ENCODE results near the gene ZNF160.
A peak's percentile ranks its signal among the peaks of the same experiment; 100 is the strongest.
"Not testable (repeated sequence)": the region's sequence is repeated elsewhere in the genome, so short reads cannot be mapped to it uniquely, and the experiment has no call there.

The ZNF160 gene

GRCh38 chr19:53103234-53104203, at the start of gene ZNF160:
TSS of gene ZNF160 (minus strand) at chr19:53103422. CDS start at chr19:53086276, 17,146 bp downstream.
- DNase-seq (ENCODE audit: low read depth in 2 of 2): peak; percentile 99

- no peak for DNase-seq (ENCODE audit: low read depth in 2 of 2)
Observed at GRCh38 chr19:53147645-53148044, 44.4 kb upstream of the ZNF160 start.

DNA sequence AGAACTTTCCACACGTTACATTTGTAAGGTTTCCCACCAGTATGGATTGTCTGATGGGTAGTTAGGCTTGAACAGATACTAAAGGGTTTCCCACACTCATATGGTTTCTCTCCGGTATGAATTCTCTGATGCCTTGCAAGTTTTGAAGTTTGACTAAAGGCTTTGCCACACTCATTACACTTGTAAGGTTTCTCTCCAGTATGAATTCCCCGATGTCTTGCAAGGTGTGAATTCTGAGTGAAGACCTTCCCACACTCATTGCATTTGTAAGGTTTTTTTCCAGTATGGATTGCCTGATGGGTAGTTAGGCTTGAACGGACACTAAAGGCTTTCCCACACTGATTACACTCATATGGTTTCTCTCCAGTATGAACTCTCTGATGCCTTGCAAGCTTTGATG, 37.1 kb upstream of the ZNF160 start:
- DNase-seq (ENCODE audit: low read depth in 2 of 2): no peak

DNA sequence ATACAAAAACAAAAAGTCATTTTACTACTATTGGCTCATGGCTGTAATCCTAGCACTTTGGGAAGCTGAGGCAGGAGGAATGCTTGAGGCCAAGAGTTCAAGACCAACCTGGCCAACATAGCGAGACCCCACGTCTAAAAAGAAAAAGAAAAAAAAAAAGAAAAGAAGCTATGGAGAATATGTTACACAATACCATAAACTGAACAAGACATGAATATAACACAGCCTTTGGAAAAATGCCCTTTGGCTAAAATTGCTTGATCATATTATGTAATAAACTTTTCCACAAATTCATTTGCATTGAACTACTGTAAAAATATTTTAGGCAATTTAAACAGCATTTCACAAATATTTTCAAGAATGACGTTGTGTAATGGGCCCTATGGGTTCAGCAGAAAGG, 33.2 kb upstream of the ZNF160 start:
- no peak for DNase-seq (ENCODE audit: low read depth in 2 of 2)

DNA sequence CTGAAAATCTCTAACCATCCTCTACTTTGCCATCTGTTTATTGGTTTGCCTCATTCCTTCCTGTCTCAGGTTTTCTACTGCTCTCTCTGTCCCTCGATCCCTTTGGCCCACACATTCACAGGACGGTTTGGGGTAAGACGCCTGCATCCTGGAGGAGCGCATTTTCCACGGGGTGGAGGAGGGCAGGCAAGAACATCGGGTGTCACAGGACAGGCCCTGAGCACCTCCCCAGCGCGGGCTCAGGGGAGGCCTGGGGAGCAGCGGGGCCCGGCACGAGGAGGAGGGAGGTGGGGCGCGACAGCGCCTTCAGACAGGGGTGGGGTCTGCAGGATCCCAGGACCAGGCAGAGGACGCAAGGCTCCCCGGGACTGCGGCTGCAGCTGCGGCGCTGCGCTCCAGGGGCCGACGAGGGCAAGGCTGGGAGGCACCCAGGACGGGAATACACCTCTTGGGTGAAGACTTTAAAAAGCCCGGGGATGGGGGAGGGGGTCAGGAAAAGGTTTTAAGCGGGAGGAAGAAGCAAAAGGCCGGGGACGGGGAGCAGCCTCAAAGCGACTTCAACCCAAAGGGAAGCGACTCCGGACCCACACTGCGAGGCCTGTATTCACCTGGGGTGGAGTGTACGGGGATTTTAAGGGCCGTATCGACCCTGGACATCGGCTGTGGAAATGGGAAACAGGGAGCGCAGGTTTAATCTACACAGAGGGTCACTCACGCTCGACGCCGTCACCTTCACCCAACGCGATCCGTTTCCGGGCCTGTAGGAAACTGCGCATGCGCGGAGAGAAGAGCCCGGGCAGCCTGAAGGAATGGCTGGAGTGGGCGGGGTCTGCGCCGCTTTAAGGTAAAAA, 29.1 kb upstream of the ZNF160 start, which contains the start of gene ZNF415:
TSS of gene ZNF415 (minus strand) at position 770 of the 851 bp plus-strand sequence. CDS start 10,234 bp downstream, outside the sequence.
- DNase-seq (ENCODE audit: low read depth in 2 of 2): peak; percentile 6 to 22

DNA sequence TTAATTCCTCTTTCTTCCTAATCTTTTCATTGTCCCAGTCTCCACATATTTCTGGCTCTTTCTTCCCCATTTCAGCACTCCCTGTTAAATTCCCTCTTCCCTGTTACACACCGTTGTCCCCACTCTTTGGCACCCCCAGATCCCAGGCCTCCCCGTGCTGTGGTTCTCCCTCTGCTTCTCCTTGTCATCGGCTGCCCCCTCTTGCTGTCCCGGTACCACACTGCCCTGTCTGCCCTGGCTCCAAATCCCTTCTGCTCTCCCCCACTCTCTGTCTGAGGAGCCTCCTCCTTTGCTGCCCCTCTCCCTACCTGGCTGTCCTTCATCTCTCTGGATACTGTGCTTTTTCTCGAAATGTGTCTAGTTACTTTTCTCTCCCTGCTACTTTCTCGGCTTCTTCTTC, 28.5 kb upstream of the ZNF160 start:
- DNase-seq (ENCODE audit: low read depth in 2 of 2): no peak

DNA sequence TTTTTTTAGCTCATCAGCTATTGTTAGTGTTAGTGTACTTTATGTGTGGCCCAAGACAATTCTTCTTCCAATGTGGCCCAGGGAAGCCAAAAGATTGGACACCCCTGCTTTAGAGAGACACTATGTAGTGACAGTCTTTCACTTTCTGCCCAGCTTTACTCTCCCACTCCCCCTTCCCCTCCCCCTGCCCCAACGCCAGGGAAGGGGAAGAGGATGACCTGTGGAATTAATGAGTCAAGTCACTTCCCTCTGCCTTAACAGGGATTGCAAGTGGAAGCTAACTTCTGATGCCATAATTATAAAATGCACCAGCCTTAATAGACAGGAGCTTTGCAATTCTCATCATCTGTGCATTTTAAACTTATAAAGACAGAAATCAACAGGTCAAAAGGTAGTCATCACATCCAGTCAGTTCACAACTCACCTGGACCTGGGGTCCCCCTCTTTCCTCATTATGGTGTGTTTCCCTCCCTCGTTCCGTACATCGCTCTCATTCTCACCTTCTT, 27.9 kb upstream of the ZNF160 start:
- no peak for DNase-seq (ENCODE audit: low read depth in 2 of 2)

DNA sequence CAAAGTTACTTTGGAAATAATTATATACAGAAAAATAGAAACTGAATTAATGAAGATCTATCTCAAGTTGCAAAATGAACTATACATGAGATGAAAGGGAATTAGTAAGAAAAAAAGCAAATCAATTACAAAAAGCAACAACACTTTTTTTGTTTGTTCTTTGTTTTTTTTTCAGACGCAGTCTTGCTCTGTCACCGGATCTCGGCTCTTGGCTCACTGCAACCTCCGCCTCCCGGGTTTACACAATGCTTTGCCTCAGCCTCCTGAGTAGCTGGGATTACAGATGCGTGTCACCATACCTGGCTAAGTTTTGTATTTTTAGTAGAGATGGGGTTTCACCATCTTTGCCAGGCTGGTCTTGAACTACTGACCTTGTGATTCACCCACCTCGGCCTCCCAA, 27.3 kb upstream of the ZNF160 start:
- no peak for DNase-seq (ENCODE audit: low read depth in 2 of 2)

DNA sequence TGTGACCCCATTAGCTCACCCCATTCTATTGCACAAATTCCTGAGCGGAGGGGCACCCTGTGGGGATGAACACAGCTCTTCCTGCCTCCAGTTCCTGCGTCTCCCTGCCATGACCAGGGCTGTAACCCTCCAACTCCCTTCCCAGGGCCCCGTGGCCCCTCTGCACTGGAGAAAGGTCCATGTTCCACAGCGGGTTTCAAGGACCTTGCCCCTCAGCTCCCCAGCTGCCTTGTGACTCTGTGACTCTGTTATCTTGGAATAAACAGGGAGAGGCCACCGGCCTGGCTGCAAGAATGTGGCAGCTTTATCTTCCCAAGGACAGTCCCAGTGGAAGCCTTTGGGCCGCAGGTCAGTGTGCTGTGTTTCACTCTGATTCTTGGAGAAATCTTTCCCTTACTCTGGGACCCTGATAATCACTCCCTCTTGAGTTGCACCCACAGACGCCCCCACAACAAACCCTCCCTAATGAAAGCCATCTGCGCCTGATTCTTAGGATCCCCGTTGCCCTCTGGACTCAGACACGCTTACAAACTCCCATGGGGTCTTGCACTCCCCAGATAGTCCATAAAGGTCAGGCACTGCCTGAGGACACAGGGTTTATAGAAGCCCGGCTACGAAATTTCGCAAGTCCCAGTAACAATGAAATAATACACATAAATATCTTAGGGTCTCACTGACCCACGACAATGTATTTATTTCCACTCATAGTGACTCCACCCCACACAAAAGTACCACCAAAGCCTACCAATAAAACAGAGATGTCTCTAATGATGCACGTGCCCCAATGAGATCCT, 23.7 kb upstream of the ZNF160 start:
- DNase-seq (ENCODE audit: low read depth in 2 of 2): not testable (repeated sequence)

GRCh38 chr19:53123400-53123799, 20.2 kb upstream of the ZNF160 start:
- no peak for DNase-seq (ENCODE audit: low read depth in 2 of 2)

DNA sequence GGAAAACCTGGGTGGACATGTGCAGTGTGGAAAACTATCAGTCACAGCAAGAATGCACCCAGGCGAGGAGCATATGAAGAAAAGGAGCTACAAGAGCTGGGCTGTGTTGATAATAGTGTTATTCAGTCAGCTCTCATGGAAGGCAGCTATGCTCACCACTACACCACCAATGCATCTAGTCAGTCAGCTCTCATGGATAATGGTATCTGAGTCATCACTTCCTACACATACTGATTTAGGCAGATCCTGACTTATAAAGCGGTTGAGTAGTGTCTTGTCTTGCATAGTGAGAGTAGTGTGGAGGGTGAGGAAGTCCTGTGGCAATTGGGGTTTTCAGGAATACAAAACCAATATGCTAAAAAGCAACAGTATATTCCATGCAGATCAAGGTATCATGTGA, 9.1 kb upstream of the ZNF160 start:
- DNase-seq (ENCODE audit: low read depth in 2 of 2): no peak

DNA sequence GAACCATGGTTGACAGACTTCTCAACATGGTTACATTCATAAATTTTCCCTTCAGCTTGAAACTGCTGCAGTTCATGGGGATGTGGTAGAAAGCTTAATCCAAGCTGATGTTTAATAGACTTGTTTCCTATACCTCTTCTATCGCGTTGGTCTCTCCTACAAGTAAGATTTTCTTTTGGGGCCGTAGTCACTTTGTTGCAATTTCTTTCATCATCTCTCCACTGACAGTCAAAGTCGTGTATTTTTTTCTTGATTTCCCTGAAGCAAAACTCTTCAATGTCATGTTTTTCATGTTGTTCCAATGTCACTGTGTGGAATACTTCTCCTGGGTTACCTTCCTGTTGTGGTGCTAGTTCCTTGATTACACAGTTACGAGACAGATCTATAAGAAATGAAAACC, 6.3 kb upstream of the ZNF160 start:
- no peak for DNase-seq (ENCODE audit: low read depth in 2 of 2)

GRCh38 chr19:53102756-53103233, 427 bp downstream of the ZNF160 start:
- DNase-seq (ENCODE audit: low read depth in 2 of 2): peak; percentile 5 to 23

DNA sequence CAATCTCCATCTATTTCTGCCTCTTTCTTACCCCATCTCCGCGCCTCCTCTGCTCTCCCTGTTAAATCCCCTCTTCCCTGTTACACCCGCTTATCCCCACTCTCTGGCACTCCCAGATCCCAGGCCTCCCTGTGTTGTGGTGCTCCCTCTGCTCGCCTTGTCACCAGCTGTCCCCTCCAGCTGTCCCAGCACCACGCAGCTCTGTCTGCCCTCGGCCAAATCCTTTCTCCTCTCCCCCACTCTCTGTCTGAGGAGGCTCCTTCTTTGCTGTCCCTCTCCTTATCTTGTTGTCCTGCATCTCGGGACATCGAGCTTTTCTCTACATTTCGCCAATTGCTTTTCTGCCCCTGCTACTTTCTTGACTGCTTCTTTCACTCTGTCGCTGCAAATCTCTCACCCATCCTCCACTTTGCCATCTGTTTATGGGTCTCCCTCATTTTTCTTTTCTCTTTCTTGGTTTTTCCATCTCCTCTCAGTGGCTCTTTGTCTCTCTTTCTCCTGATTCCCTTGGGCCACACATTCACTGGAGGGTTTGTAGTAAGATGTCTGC, 941 bp downstream of the ZNF160 start:
- no peak for DNase-seq (ENCODE audit: low read depth in 2 of 2)

- DNase-seq (ENCODE audit: low read depth in 2 of 2): no peak
Observed at GRCh38 chr19:53101518-53101917, 1.7 kb downstream of the ZNF160 start.

GRCh38 chr19:53098570-53098969, 4.7 kb downstream of the ZNF160 start:
- not testable (repeated sequence) for DNase-seq (ENCODE audit: low read depth in 2 of 2)

- DNase-seq (ENCODE audit: low read depth in 2 of 2): not testable (repeated sequence)
Observed at GRCh38 chr19:53096982-53097690, 6.1 kb downstream of the ZNF160 start.

- not testable (repeated sequence) for DNase-seq (ENCODE audit: low read depth in 2 of 2)
Observed at GRCh38 chr19:53096579-53096978, 6.6 kb downstream of the ZNF160 start.

GRCh38 chr19:53094754-53095575, 8.3 kb downstream of the ZNF160 start:
- no peak for DNase-seq (ENCODE audit: low read depth in 2 of 2)
